Sciatic nerve (tissue), 2 donors: ENCODE results near the gene SPTLC2. TPM values are rescaled to one million over a fixed set of nuclear protein-coding genes. Genes with fewer than 3 reads are reported as not detected.
"Not testable (repeated sequence)": the region's sequence is repeated elsewhere in the genome, so short reads cannot be mapped to it uniquely, and the experiment has no call there.

ENCODE experiments used
- ATAC-seq: fragments of 200-7000 bp; cut with Tn5 transposase; one replicate; pipeline ENCODE4 v1.9.1; 2020; ENCODE audit warnings: mild to moderate bottlenecking, moderate library complexity
- DNase-seq: peaks from one replicate; pipeline ENCODE4 v3.0.0-alpha.2; 2020; ENCODE audit warnings: low spot score
- intact Hi-C: fragments of 100-400 bp; cut with DNase I; formaldehyde crosslinking; loops from one replicate; pipeline ENCODE4 v1.14.2; 2022
- total RNA-seq: library from RNA; stranded (reverse); fragmentation: NEBNext Ultra II Directional; extraction: Animal tissue kit (Norgen Biotek cat#: 25700); gene quantifications from one replicate; pipeline ENCODE4 v1.2.1, GENCODE V29; 2021
- donor health status: DM: no; HTN: no; CAD: no.
- donor health status: DM: no; HTN: no; CAD: no.

The SPTLC2 gene
- total RNA-seq, 1 donor from 2014 or later = 65.1 TPM

GRCh38 chr14:77598366-77599070 is 17.9 kb downstream of the SPTLC2 start:
- ATAC-seq = peak; percentile 39
- DNase-seq = no peak
- intact Hi-C loops = no loop called here

GRCh38 chr14:77593501-77593961 is 22.9 kb downstream of the SPTLC2 start:
- intact Hi-C loops = no loop called here
- DNase-seq = no peak
- peak; percentile 52 for ATAC-seq

GRCh38 chr14:77590845-77591485 is 25.5 kb downstream of the SPTLC2 start:
- intact Hi-C loops = no loop called here
- no peak for DNase-seq

GRCh38 chr14:77589099-77589498 is 27.3 kb downstream of the SPTLC2 start:
- ATAC-seq (no peak), DNase-seq (no peak)
- intact Hi-C loops = no loop called here

More at GRCh38 chr14:77590845-77591485, 25.5 kb downstream of the SPTLC2 start:
- no peak for ATAC-seq

GRCh38 chr14:77588411-77589025 is 27.9 kb downstream of the SPTLC2 start:
- intact Hi-C loops, ATAC-seq, DNase-seq: not testable (repeated sequence)

GRCh38 chr14:77585385-77585784 is 31.1 kb downstream of the SPTLC2 start:
- ATAC-seq (no peak), DNase-seq (no peak)
- intact Hi-C loops = no loop called here

GRCh38 chr14:77584809-77585208 is 31.6 kb downstream of the SPTLC2 start:
- ATAC-seq (no peak), DNase-seq (no peak)
- intact Hi-C loops = no loop called here

GRCh38 chr14:77583657-77584056 is 32.8 kb downstream of the SPTLC2 start:
- no peak for ATAC-seq
- DNase-seq = no peak
- intact Hi-C loops = no loop called here

- DNase-seq = no peak
- ATAC-seq = no peak
- intact Hi-C loops = no loop called here
Measured at GRCh38 chr14:77582511-77582910, 33.9 kb downstream of the SPTLC2 start.

GRCh38 chr14:77580964-77581505 is 35.4 kb downstream of the SPTLC2 start:
- intact Hi-C loops = no loop called here
- ATAC-seq (peak; percentile 37), DNase-seq (no peak)

- intact Hi-C loops = no loop called here
- no peak for DNase-seq
- ATAC-seq = no peak
Measured at GRCh38 chr14:77580477-77580876, 36.0 kb downstream of the SPTLC2 start.

- no peak for ATAC-seq
- intact Hi-C loops = no loop called here
- DNase-seq = no peak
Measured at GRCh38 chr14:77579780-77580179, 36.7 kb downstream of the SPTLC2 start.

GRCh38 chr14:77579065-77579464 is 37.4 kb downstream of the SPTLC2 start:
- ATAC-seq = peak; percentile 66
- intact Hi-C loops = no loop called here
- no peak for DNase-seq

- intact Hi-C loops = no loop called here
- DNase-seq = no peak
- no peak for ATAC-seq
Measured at GRCh38 chr14:77574446-77575115, 41.9 kb downstream of the SPTLC2 start.

- intact Hi-C loops = no loop called here
- DNase-seq (no peak), ATAC-seq (no peak)
Measured at GRCh38 chr14:77573964-77574363, 42.5 kb downstream of the SPTLC2 start.

- no peak for DNase-seq
- intact Hi-C loops = no loop called here
- no peak for ATAC-seq
Measured at GRCh38 chr14:77570706-77571268, 45.6 kb downstream of the SPTLC2 start.

GRCh38 chr14:77565994-77566305 is 50.5 kb downstream of the SPTLC2 start:
- intact Hi-C loops = no loop called here
- no peak for ATAC-seq
- DNase-seq = no peak

- DNase-seq = no peak
- ATAC-seq = peak; percentile 50
- intact Hi-C loops = no loop called here
Measured at GRCh38 chr14:77565289-77565993, 51.0 kb downstream of the SPTLC2 start.

GRCh38 chr14:77562681-77563080 is 53.8 kb downstream of the SPTLC2 start:
- intact Hi-C loops = no loop called here
- DNase-seq (no peak), ATAC-seq (no peak)
